Keratinocyte (primary cell): ENCODE measurements around the gene CDYL2. TPM values are rescaled to one million over a fixed set of nuclear protein-coding genes. Genes with fewer than 3 reads are reported as not detected.
"Not testable (repeated sequence)": the region's sequence is repeated elsewhere in the genome, so short reads cannot be mapped to it uniquely, and the experiment has no call there.

Source experiments
- DNase-seq: peaks from one replicate; pipeline ENCODE4 v3.0.0-alpha.2; 2011; ENCODE audit warnings: low read depth, missing footprints, low spot score
- FAIRE-seq: peaks from 2 replicates; lab custom pipeline; 2011; peaks lifted over from hg19 to GRCh38; lab: Jason Lieb, UNC
- H2AFZ ChIP-seq: 2 replicates; pipeline ENCODE4 v1.6.0; 2012; ENCODE audit warnings: low read length, control low read depth, inconsistent platforms; ENCODE audit not compliant: control insufficient read depth
- H3K27ac ChIP-seq: 2 replicates; pipeline ENCODE4 v1.5.1; 2011; ENCODE audit warnings: low read length; ENCODE audit not compliant: control insufficient read depth, insufficient read depth
- H3K27me3 ChIP-seq: 3 replicates; pipeline ENCODE4 v1.6.0; 2011; ENCODE audit warnings: low read length; ENCODE audit not compliant: control insufficient read depth, insufficient read depth; ENCODE audit errors: extremely low read depth
- H3K36me3 ChIP-seq, 2 experiments: 2 replicates in 1 of 2; 3 replicates in 1 of 2; pipeline ENCODE4 v1.5.1; 2011; ENCODE audit warnings: low read length in 2 of 2, mild to moderate bottlenecking in 1 of 2; ENCODE audit not compliant: control insufficient read depth in 2 of 2, insufficient read depth in 2 of 2; ENCODE audit errors: extremely low read depth in 1 of 2
- H3K4me1 ChIP-seq: 3 replicates; pipeline ENCODE4 v1.5.1; 2011; ENCODE audit warnings: low read length; ENCODE audit not compliant: control insufficient read depth, insufficient read depth; ENCODE audit errors: extremely low read depth
- H3K4me2 ChIP-seq: 3 replicates; pipeline ENCODE4 v1.6.0; 2011; ENCODE audit warnings: low read depth, low read length; ENCODE audit not compliant: control insufficient read depth, insufficient read depth; ENCODE audit errors: extremely low read depth
- H3K4me3 ChIP-seq, 3 experiments: fragments of 200-600 bp in 1 of 3; sonication (generic) in 1 of 3; 2 replicates in 2 of 3; 3 replicates in 1 of 3; pipeline ENCODE4 v1.5.1; 2011 to 2016; ENCODE audit warnings: low read length in 3 of 3, mild to moderate bottlenecking in 3 of 3, control low read depth in 2 of 3, inconsistent platforms in 1 of 3, low read depth in 1 of 3, mixed read lengths in 1 of 3, mixed run types in 1 of 3, moderate library complexity in 1 of 3; ENCODE audit not compliant: control insufficient read depth in 2 of 3, insufficient read depth in 2 of 3; ENCODE audit errors: extremely low read depth in 1 of 3
- H3K79me2 ChIP-seq: 2 replicates; pipeline ENCODE4 v1.6.0; 2012; ENCODE audit warnings: low read length; ENCODE audit not compliant: control insufficient read depth, insufficient read depth
- H3K9ac ChIP-seq: 3 replicates; pipeline ENCODE4 v1.6.0; 2011; ENCODE audit warnings: low read length; ENCODE audit not compliant: control insufficient read depth, insufficient read depth; ENCODE audit errors: extremely low read depth
- H3K9me1 ChIP-seq: 3 replicates; pipeline ENCODE4 v1.6.0; 2011; ENCODE audit warnings: low read length; ENCODE audit not compliant: control insufficient read depth, insufficient read depth; ENCODE audit errors: extremely low read depth
- H3K9me3 ChIP-seq: 2 replicates; pipeline ENCODE4 v1.5.1; 2012; ENCODE audit warnings: low read depth, low read length; ENCODE audit not compliant: control insufficient read depth
- H4K20me1 ChIP-seq: 3 replicates; pipeline ENCODE4 v1.6.0; 2011; ENCODE audit warnings: low read length; ENCODE audit not compliant: control insufficient read depth, insufficient read depth; ENCODE audit errors: extremely low read depth
- CTCF ChIP-seq, 3 experiments: IDR thresholded peaks in 1 of 3; conservative IDR thresholded peaks in 1 of 3; optimal IDR thresholded peaks in 1 of 3; 2 replicates in 2 of 3; 3 replicates in 1 of 3; pipeline versions ENCODE3 to v1.5.1; 2011; ENCODE audit warnings: low read length in 3 of 3, mild to moderate bottlenecking in 3 of 3, moderate library complexity in 2 of 3, control low read depth in 1 of 3, inconsistent platforms in 1 of 3; ENCODE audit not compliant: insufficient read depth in 2 of 3; ENCODE audit errors: extremely low read depth in 1 of 3
- EZH2 ChIP-seq: IDR thresholded peaks from one replicate; pipeline ENCODE4 v1.6.1; 2012; ENCODE audit warnings: inconsistent platforms, mild to moderate bottlenecking, low read length, moderate library complexity
- dilution Hi-C: fragments of 300-500 bp; cut with MboI; formaldehyde crosslinking; loops from one replicate; pipeline ENCODE4 v1.7.0; 2020; ENCODE audit warnings: low sequenced_read_pairs; ENCODE audit not compliant: extremely low pct_ligation_motif_present
- polyA plus RNA-seq, 5 experiments: library from polyadenylated mRNA; depleted of rRNA in 3 of 5; stranded (reverse) in 3 of 5; stranded (forward) in 1 of 5; unstranded in 1 of 5; fragments of >200 nt; gene quantifications; 1 replicate in 1 of 5; 2 replicates in 3 of 5; 3 replicates in 1 of 5; pipeline versions ENCODE4 v1.2.1 to v1.2.3, GENCODE V29; 2011 to 2012; ENCODE audit warnings: missing spikeins in 2 of 5, low read depth in 1 of 5, low replicate concordance in 1 of 5

Gene CDYL2
- polyA plus RNA-seq, 1 donor (not counting 4 experiments of a cell fraction or from before 2014, with no cell fraction given) = 2.0 TPM

- Histone ChIP-seq H2AFZ (no peak overlapping the region), H3K27me3 (no peaks in the 10 kb centered on the region), H3K27ac (no peak overlapping the region), H3K4me2 (no peak overlapping the region), H3K9me1 (no peaks in the 10 kb centered on the region), H3K9me3 (no peaks in the 10 kb centered on the region), H3K9ac (no peak overlapping the region), H3K79me2 (no peaks in the 10 kb centered on the region), H3K36me3 (no peaks in the 10 kb centered on the region), H3K4me1 (no peaks in the 10 kb centered on the region), H3K4me3 (no peak overlapping the region), H4K20me1 (no peaks in the 10 kb centered on the region)
- dilution Hi-C loops = no loop called here
- no peak for DNase-seq
- FAIRE-seq = no peak
- TF ChIP-seq EZH2 = no peak
- no peak for TF ChIP-seq CTCF (optimal IDR thresholded peaks at IDR 0.05 in 1 of 3, IDR thresholded peaks at IDR 0.05 in 1 of 3, conservative IDR thresholded peaks at IDR 0.05 in 1 of 3; ENCODE audit: extremely low read depth in 1 of 3, insufficient read depth in 2 of 3, low read length in 3 of 3)
Observed at GRCh38 chr16:80652441-80652840, 152.0 kb downstream of the CDYL2 start.

- H3K79me2 ChIP-seq, dilution Hi-C loops, DNase-seq, H3K9me1 ChIP-seq, H3K27ac ChIP-seq, H3K4me2 ChIP-seq, H3K4me1 ChIP-seq, H4K20me1 ChIP-seq, H3K4me3 ChIP-seq, H2AFZ ChIP-seq, H3K27me3 ChIP-seq, H3K9ac ChIP-seq, H3K9me3 ChIP-seq, FAIRE-seq, H3K36me3 ChIP-seq: not testable (repeated sequence)
Observed at GRCh38 chr16:80650281-80650680, 154.1 kb downstream of the CDYL2 start.

- no peaks in the 10 kb centered on the region for H3K79me2 ChIP-seq
- H3K36me3 ChIP-seq = no peaks in the 10 kb centered on the region
- FAIRE-seq = no peak
- no peak overlapping the region for H2AFZ ChIP-seq
- H3K27ac ChIP-seq = no peak overlapping the region
- no peak overlapping the region for H3K9ac ChIP-seq
- no peak overlapping the region for H3K4me3 ChIP-seq
- H3K4me1 ChIP-seq = no peaks in the 10 kb centered on the region
- H3K9me1 ChIP-seq = no peaks in the 10 kb centered on the region
- no peaks in the 10 kb centered on the region for H3K9me3 ChIP-seq
- H4K20me1 ChIP-seq = no peaks in the 10 kb centered on the region
- H3K4me2 ChIP-seq = no peak overlapping the region
- DNase-seq = no peak
- dilution Hi-C loops = no loop called here
- no peaks in the 10 kb centered on the region for H3K27me3 ChIP-seq
- TF ChIP-seq CTCF (optimal IDR thresholded peaks at IDR 0.05 in 1 of 3, IDR thresholded peaks at IDR 0.05 in 1 of 3, conservative IDR thresholded peaks at IDR 0.05 in 1 of 3; ENCODE audit: extremely low read depth in 1 of 3, insufficient read depth in 2 of 3, low read length in 3 of 3) = no peak
- TF ChIP-seq EZH2 = no peak
Observed at GRCh38 chr16:80640316-80640715, 164.1 kb downstream of the CDYL2 start.
